GM23248 (cell line): ENCODE results near the gene SMPD3.

Experiments used
- EZH2 ChIP-seq: fragments of 200-600 bp; sonication (generic); IDR thresholded peaks from 2 replicates; pipeline ENCODE4 v1.6.1; 2018; ENCODE audit warnings: antibody characterized with exemption, mild to moderate bottlenecking; ENCODE audit not compliant: insufficient read depth, poor library complexity, severe bottlenecking
- EZH2phosphoT487 ChIP-seq: fragments of 200-600 bp; sonication (generic); IDR thresholded peaks from 2 replicates; pipeline ENCODE4 v1.6.1; 2018; ENCODE audit warnings: antibody characterized with exemption, moderate library complexity, mild to moderate bottlenecking, low read depth; ENCODE audit not compliant: insufficient read depth

- TF ChIP-seq EZH2 (no peak), EZH2phosphoT487 (no peak)
Measured at GRCh38 chr16:68328860-68329390, 119.4 kb downstream of the SMPD3 start.
